Stimulated activated CD8-positive, alpha-beta memory T cell treated with anti-CD3 and anti-CD28 coated beads, Interleukin-7, amount 100 ng/mL, for 24 hours (primary cell): Measurements from ENCODE around the gene TNRC6B.
"Not testable (repeated sequence)": the region's sequence is repeated elsewhere in the genome, so short reads cannot be mapped to it uniquely, and the experiment has no call there.

ENCODE experiments used
- DNase-seq: peaks from one replicate; pipeline ENCODE4 v3.0.0-alpha.2; 2020; ENCODE audit warnings: low read depth

TNRC6B gene

GRCh38 chr22:40177738-40178416, at the start of gene TNRC6B:
TSS of gene TNRC6B (plus strand) at chr22:40177925. CDS start at chr22:40178136, 211 bp downstream.
- no peak for DNase-seq

GRCh38 chr22:40128989-40129388, 48.7 kb upstream of the TNRC6B start:
- DNase-seq, result no peak

- no peak for DNase-seq
These were observed 40.6 kb upstream of the TNRC6B start for GRCh38 chr22:40137132-40137531.

- no peak for DNase-seq
These were observed 38.9 kb upstream of the TNRC6B start for GRCh38 chr22:40138866-40139265.

GRCh38 chr22:40147388-40148176, 30.1 kb upstream of the TNRC6B start:
- no peak for DNase-seq

- DNase-seq, result no peak
These were observed 24.5 kb upstream of the TNRC6B start for GRCh38 chr22:40153192-40153591.

GRCh38 chr22:40153705-40154104, 24.0 kb upstream of the TNRC6B start:
- DNase-seq, result no peak

GRCh38 chr22:40156001-40156516, 21.7 kb upstream of the TNRC6B start:
- no peak for DNase-seq

- DNase-seq, result not testable (repeated sequence)
These were observed 21.0 kb upstream of the TNRC6B start for GRCh38 chr22:40156682-40157081.

GRCh38 chr22:40157330-40157945, 20.3 kb upstream of the TNRC6B start:
- no peak for DNase-seq

GRCh38 chr22:40161194-40161593, 16.5 kb upstream of the TNRC6B start:
- no peak for DNase-seq

GRCh38 chr22:40165537-40165936, 12.2 kb upstream of the TNRC6B start:
- DNase-seq, result not testable (repeated sequence)

GRCh38 chr22:40175611-40176244, 2.0 kb upstream of the TNRC6B start:
- no peak for DNase-seq

- DNase-seq, result peak; percentile 50
These were observed 596 bp upstream of the TNRC6B start for GRCh38 chr22:40176921-40177737.

- DNase-seq, result no peak
These were observed 988 bp downstream of the TNRC6B start for GRCh38 chr22:40178417-40179409.

- DNase-seq, result no peak
These were observed 1.8 kb downstream of the TNRC6B start for GRCh38 chr22:40179526-40179925.

- DNase-seq, result no peak
These were observed 2.7 kb downstream of the TNRC6B start for GRCh38 chr22:40180403-40180802.

GRCh38 chr22:40181323-40181722, 3.6 kb downstream of the TNRC6B start:
- no peak for DNase-seq

GRCh38 chr22:40182231-40182835, 4.6 kb downstream of the TNRC6B start:
- DNase-seq, result no peak
